Measurements from ENCODE around the gene HAX1.
"Not testable (repeated sequence)": the region's sequence is repeated elsewhere in the genome, so short reads cannot be mapped to it uniquely, and the experiment has no call there.

GRCh38 chr1:154312229-154313065, 40.0 kb downstream of the HAX1 start:
- TF ChIP-seq ISL1 (CRISPR knock-in tag; IDR thresholded peaks at IDR 0.05); ZFP3 (CRISPR knock-in tag; IDR thresholded peaks at IDR 0.05); TCF4 (CRISPR knock-in tag; IDR thresholded peaks at IDR 0.05; ENCODE audit: borderline replicate concordance): not testable (repeated sequence)
- TF ChIP-seq, protein P1, sequence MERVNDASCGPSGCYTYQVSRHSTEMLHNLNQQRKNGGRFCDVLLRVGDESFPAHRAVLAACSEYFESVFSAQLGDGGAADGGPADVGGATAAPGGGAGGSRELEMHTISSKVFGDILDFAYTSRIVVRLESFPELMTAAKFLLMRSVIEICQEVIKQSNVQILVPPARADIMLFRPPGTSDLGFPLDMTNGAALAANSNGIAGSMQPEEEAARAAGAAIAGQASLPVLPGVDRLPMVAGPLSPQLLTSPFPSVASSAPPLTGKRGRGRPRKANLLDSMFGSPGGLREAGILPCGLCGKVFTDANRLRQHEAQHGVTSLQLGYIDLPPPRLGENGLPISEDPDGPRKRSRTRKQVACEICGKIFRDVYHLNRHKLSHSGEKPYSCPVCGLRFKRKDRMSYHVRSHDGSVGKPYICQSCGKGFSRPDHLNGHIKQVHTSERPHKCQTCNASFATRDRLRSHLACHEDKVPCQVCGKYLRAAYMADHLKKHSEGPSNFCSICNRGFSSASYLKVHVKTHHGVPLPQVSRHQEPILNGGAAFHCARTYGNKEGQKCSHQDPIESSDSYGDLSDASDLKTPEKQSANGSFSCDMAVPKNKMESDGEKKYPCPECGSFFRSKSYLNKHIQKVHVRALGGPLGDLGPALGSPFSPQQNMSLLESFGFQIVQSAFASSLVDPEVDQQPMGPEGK (CRISPR knock-in tag; IDR thresholded peaks at IDR 0.05; ENCODE audit: borderline replicate concordance), result not testable (repeated sequence)

Data from SK-N-SH treated with all-trans-retinoic acid at 6 μM for 48 hours (cell line).